Mucosa of stomach (tissue), 1 donor: ENCODE results near the gene PLD5.

ENCODE experiments used
- H3K27me3 ChIP-seq: one replicate; pipeline ENCODE4 v1.7.0; 2013; ENCODE audit warnings: mild to moderate bottlenecking, low read length; ENCODE audit not compliant: control insufficient read depth, insufficient read depth
- H3K36me3 ChIP-seq: one replicate; pipeline ENCODE4 v1.7.0; 2013; ENCODE audit warnings: low read length; ENCODE audit not compliant: control insufficient read depth, insufficient read depth
- H3K4me1 ChIP-seq: one replicate; pipeline ENCODE4 v1.7.0; 2013; ENCODE audit warnings: mild to moderate bottlenecking, low read length; ENCODE audit not compliant: control insufficient read depth, insufficient read depth
- H3K4me3 ChIP-seq: one replicate; pipeline ENCODE4 v1.7.0; 2013; ENCODE audit warnings: low read length
- H3K9ac ChIP-seq: one replicate; pipeline ENCODE4 v1.7.0; 2013; ENCODE audit warnings: mild to moderate bottlenecking, low read length, moderate library complexity
- H3K9me3 ChIP-seq: one replicate; pipeline ENCODE4 v1.7.0; 2013; ENCODE audit warnings: mild to moderate bottlenecking, low read length, moderate library complexity; ENCODE audit not compliant: control insufficient read depth
- donor health status: Pancreatic carcinoma.

The PLD5 gene

GRCh38 chr1:242056988-242057744 lies 467.3 kb downstream of the PLD5 start:
- Histone ChIP-seq H3K36me3 (no peaks in the 10 kb centered on the region), H3K9me3 (no peaks in the 10 kb centered on the region), H3K27me3 (no peaks in the 10 kb centered on the region), H3K4me3 (no peak overlapping the region), H3K4me1 (no peaks in the 10 kb centered on the region), H3K9ac (no peak overlapping the region)

- no peaks in the 10 kb centered on the region for H3K36me3 ChIP-seq
- no peak overlapping the region for H3K4me3 ChIP-seq
- no peak overlapping the region for H3K9ac ChIP-seq
- no peaks in the 10 kb centered on the region for H3K4me1 ChIP-seq
- no peaks in the 10 kb centered on the region for H3K9me3 ChIP-seq
- H3K27me3 ChIP-seq, result no peaks in the 10 kb centered on the region
Measured at GRCh38 chr1:242055749-242056320, 468.7 kb downstream of the PLD5 start.

DNA sequence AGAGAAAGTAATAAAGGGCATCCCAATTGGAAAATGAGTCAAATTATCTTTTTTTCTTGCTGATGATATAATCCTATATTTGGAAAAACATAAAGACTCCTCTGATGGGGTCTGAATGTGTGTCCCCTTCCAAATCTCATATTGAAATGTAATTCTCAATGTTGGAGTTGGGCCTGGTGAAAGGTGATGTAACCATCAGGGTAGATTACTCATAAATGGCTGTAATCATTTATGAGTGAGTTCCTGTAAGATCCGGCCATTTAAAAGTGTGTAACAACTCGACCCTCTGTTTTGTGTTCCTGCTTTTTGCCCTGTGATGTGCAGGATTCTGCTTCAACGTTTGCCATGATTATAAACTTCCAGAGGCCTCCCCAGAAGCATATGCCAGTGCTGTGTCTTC lies 481.3 kb downstream of the PLD5 start:
- H3K9ac ChIP-seq, result no peak overlapping the region
- H3K36me3 ChIP-seq, result no peaks in the 10 kb centered on the region
- H3K27me3 ChIP-seq, result no peaks in the 10 kb centered on the region
- no peak overlapping the region for H3K4me3 ChIP-seq
- H3K4me1 ChIP-seq, result no peaks in the 10 kb centered on the region
- H3K9me3 ChIP-seq, result no peaks in the 10 kb centered on the region

- H3K9ac ChIP-seq, result no peak overlapping the region
- H3K27me3 ChIP-seq, result no peaks in the 10 kb centered on the region
- no peaks in the 10 kb centered on the region for H3K36me3 ChIP-seq
- H3K4me1 ChIP-seq, result no peaks in the 10 kb centered on the region
- no peak overlapping the region for H3K4me3 ChIP-seq
- H3K9me3 ChIP-seq, result no peaks in the 10 kb centered on the region
Measured at GRCh38 chr1:242034392-242034791, 490.1 kb downstream of the PLD5 start.

DNA sequence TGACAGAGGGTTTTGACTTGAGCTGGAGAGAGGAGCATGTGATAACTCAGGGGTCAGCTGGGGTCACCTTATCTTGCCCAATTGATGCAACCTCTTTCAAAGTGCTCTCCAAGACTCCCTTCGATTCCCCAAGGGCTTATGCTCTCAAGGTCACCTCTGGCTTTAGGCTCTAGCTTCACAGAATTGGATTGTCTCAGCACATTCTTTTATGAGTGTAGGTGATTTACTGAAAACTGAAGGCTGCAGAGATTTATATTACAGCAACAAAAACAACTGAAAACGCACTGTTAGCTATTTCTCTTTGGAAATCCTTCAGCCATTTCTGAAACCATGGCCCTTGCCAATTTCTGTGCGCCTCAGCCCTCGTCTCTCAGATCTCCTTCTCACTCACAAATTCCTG lies 491.1 kb downstream of the PLD5 start:
- Histone ChIP-seq H3K27me3 (no peaks in the 10 kb centered on the region), H3K36me3 (no peaks in the 10 kb centered on the region), H3K4me1 (no peaks in the 10 kb centered on the region), H3K9me3 (no peaks in the 10 kb centered on the region), H3K9ac (no peak overlapping the region), H3K4me3 (no peak overlapping the region)
